Choroid plexus epithelial cell (primary cell): ENCODE results near the gene MYLK2.
"Not testable (repeated sequence)": the region's sequence is repeated elsewhere in the genome, so short reads cannot be mapped to it uniquely, and the experiment has no call there.

Source experiments
- DNase-seq: peaks from one replicate; pipeline ENCODE4 v3.0.0-alpha.2; 2010; ENCODE audit warnings: low read depth
- H3K4me3 ChIP-seq: 2 replicates; pipeline ENCODE4 v1.5.1; 2011; ENCODE audit warnings: low read depth, mild to moderate bottlenecking, control low read depth, low read length, moderate library complexity
- TF ChIP-seq, protein P1 (sequence below): conservative IDR thresholded peaks from 2 replicates; pipeline ENCODE4 v1.5.1; 2011; ENCODE audit warnings: low read depth, mild to moderate bottlenecking, control low read depth, inconsistent platforms, low read length, moderate library complexity

The MYLK2 gene

DNA sequence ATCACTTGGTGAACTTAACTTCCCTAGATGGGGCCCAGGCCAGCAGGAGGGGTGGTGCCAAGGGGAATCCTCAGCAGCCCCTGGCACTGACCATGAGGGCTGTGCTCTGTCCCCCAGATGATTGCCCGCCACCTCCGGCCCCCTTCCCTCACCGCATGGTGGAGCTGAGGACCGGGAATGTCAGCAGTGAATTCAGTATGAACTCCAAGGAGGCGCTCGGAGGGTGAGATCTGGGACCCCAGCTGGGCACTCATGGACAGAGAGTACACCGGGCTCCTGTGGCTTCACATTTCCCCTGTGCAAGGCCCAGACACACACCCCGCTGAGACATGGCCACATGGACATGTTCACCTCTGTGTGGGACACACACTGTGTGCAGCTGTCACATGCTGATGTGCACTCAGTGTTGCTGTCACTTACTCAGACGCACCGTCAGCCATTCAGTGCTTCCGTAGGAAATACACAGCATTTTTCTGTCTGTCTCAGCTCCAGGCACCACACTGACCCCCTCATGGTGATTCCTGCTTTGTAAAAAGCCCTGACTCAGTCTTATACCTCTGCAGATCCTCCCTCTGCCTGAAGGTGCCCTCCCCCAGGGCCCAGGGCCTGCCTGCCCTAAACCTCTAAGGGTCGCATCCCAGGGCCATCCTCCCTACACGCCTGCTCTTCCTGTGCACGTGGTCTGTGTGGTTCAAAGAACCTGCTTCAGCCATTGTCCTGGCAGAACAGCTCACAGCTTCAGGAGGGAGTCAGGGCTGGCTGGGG, 4.4 kb downstream of the MYLK2 start:
- no peak overlapping the region for H3K4me3 ChIP-seq
- peak; percentile 54 for DNase-seq
- TF ChIP-seq, protein P1, sequence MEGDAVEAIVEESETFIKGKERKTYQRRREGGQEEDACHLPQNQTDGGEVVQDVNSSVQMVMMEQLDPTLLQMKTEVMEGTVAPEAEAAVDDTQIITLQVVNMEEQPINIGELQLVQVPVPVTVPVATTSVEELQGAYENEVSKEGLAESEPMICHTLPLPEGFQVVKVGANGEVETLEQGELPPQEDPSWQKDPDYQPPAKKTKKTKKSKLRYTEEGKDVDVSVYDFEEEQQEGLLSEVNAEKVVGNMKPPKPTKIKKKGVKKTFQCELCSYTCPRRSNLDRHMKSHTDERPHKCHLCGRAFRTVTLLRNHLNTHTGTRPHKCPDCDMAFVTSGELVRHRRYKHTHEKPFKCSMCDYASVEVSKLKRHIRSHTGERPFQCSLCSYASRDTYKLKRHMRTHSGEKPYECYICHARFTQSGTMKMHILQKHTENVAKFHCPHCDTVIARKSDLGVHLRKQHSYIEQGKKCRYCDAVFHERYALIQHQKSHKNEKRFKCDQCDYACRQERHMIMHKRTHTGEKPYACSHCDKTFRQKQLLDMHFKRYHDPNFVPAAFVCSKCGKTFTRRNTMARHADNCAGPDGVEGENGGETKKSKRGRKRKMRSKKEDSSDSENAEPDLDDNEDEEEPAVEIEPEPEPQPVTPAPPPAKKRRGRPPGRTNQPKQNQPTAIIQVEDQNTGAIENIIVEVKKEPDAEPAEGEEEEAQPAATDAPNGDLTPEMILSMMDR, result peak; percentile 23

DNA sequence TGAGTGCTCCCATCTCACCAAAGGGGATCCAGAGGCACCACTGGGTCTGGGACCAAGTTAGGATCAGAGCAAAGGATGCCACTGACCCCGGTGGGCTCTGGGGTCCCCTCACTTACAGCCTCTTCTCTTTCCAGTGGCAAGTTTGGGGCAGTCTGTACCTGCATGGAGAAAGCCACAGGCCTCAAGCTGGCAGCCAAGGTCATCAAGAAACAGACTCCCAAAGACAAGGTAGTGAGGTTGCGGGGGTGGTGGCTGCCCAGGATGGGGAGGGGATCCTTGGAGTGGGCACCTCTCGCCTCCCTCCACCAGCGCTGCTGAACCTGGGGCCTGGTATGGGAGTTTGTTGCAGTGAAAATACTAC, 4.9 kb downstream of the MYLK2 start:
- H3K4me3 ChIP-seq, result no peak overlapping the region
- TF ChIP-seq, protein P1, result no peak
- no peak for DNase-seq

DNA sequence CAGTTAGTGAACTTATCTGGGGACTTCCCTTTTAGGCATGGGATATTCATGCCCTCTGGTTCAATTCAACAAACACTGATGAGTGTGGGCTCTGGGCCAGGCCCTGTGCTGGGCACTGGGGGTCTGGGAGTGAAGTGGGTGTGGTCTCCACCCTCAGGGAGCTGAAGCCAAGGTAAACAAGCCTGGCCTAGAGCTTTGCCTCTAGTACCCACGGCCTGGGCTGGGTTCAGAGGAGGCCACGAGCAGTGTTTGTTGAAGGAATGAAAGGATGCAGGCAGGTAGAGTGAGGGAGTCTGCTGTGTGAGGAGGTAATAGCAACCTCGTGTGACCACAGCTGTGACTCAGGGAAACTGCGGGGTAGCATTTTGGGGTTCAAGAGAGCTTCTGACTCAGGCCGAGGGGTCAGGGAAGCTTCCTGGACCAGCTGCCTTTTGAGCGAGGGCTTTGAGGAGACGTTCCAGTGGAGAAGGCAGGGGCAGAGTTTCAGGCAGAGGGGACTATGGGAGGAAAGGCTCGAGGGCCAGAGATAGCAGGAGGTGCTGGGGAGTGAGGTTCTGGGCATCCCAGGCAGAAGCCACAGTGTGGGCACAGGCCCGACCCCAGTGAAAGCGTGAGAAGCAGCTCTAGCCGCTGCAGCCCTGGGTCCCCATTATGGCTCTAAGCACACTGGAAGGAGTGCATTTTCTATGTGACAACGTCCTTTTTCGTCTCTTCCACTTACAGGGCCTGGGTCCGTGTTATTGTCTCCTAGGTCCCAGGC, 5.6 kb downstream of the MYLK2 start:
- TF ChIP-seq, protein P1, result no peak
- no peak overlapping the region for H3K4me3 ChIP-seq
- DNase-seq, result no peak

DNA sequence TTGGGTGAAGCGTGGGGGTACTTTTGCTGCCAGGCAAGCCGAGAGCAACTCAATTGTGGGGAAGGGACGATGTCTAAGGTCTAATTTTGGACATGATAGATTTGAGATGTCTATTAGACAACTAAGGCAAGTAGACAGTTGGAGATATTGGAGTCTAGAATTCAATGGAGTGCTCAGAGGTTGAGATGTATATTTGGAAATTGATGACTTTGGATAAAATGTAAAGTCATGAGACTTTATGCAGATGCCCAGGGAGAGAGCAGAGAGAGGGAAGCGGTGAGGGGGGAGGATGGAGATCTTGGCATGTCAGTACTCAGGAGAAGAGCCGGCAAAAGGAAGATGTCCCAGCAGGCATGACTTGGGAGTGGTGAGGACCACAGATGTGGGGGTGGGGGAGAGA, 6.9 kb downstream of the MYLK2 start:
- TF ChIP-seq, protein P1, result no peak
- DNase-seq, result no peak

DNA sequence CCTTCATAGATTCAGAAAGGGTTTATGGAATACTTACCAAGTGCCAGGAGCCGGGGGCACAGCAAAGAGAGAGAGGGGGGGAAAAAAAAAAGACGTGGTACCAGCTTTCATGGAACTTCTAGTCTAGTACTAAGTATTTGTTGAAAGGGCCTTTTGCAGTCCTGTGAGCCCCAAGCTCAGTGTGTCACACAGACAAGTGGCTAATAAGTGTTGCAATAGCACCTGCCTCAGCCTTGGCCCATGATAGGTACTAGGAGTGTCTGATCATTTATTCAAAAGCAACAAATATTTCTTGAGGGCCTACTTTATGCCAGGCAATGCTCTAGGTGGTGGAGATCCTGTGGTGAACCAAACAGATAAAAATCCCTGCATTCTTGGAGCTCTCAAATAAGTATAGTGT, 7.9 kb downstream of the MYLK2 start:
- TF ChIP-seq, protein P1, result no peak
- no peak overlapping the region for H3K4me3 ChIP-seq
- no peak for DNase-seq

More for the DNA sequence above, 6.9 kb downstream of the MYLK2 start:
- no peak overlapping the region for H3K4me3 ChIP-seq

DNA sequence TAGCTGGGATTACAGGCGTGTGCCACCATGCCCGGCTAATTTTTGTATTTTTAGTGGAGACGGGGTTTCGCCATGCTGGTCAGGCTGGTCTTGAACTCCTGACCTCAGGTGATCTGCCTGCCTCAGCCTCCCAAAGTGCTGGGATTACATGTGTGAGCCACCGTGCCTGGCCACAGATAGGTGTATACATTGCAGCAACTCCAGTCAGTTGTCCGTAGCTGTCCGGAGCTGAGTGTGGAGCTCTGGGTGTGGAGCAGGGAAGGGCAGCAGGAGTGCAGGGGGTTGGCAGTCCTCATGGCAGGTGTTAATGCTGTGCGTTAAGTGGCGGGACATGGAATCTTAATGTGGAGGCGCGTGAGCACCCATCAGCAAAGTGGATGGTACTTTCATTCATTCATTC, 8.9 kb downstream of the MYLK2 start:
- H3K4me3 ChIP-seq, DNase-seq: not testable (repeated sequence)

DNA sequence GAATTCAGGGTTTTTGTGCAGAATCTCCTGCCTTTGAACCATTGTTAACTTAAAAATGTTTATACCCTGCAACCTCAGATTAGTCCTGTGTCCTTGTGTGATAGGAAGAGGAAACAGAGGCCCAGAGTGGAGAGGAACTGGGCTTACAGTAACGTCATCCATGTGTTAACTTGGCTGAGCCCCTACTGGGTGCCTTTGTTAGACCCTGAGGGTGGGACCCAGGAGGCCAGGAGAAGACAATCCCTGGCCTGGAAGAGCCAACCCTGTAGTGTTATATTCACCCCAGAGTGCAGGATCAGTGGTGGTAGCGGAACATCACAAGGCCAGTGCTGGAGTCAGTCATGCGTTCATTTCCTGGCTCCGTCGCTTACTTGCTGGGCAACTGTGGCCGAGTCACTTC, 10.6 kb downstream of the MYLK2 start:
- TF ChIP-seq, protein P1, result no peak
- no peak for DNase-seq
- no peak overlapping the region for H3K4me3 ChIP-seq
